Adipocyte (in vitro differentiated cells): ENCODE data around the gene EPB41L2.
"Not testable (repeated sequence)": the region's sequence is repeated elsewhere in the genome, so short reads cannot be mapped to it uniquely, and the experiment has no call there.

Source experiments
- DNase-seq: peaks from one replicate; pipeline ENCODE4 v3.0.0-alpha.2; 2015; ENCODE audit warnings: low read depth
- H3K27me3 ChIP-seq: replicated peaks from 2 replicates; pipeline ENCODE4 v1.7.0; 2013; ENCODE audit warnings: mild to moderate bottlenecking, low read length, moderate library complexity; ENCODE audit not compliant: control insufficient read depth, insufficient read depth
- H3K36me3 ChIP-seq: 2 replicates; pipeline ENCODE4 v1.7.0; 2013; ENCODE audit warnings: low read length, mild to moderate bottlenecking, moderate library complexity; ENCODE audit not compliant: control insufficient read depth, insufficient read depth, severe bottlenecking
- H3K4me1 ChIP-seq: 2 replicates; pipeline ENCODE4 v1.7.0; 2013; ENCODE audit warnings: mild to moderate bottlenecking, low read length, moderate library complexity; ENCODE audit not compliant: control insufficient read depth, insufficient read depth
- H3K4me3 ChIP-seq: 2 replicates; pipeline ENCODE4 v1.7.0; 2013; ENCODE audit warnings: mild to moderate bottlenecking, low read length, moderate library complexity
- H3K9ac ChIP-seq: 2 replicates; pipeline ENCODE4 v1.7.0; 2013; ENCODE audit warnings: mild to moderate bottlenecking, low read length, moderate library complexity
- H3K9me3 ChIP-seq: 2 replicates; pipeline ENCODE4 v1.7.0; 2013; ENCODE audit warnings: mild to moderate bottlenecking, low read length, moderate library complexity; ENCODE audit not compliant: control insufficient read depth

Gene EPB41L2

DNA sequence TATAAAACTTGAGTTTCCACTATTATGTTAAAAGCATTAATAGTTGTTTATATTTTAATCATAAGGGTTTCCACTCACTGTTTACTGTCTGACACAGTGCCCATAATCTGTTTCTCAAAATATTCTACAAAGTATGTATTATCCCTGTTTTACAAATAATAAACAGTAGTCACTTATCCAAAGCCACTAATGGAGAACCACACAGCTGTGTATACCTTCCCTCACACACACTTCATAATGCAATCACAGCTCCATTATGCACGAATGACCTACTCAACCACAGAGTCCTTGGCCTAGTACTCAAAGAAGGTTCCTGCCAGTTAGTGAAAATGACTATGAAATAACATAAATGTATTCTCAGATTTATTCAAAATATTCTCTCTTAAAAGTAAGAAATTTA is 103.1 kb downstream of the EPB41L2 start:
- no peak overlapping the region for H3K9ac ChIP-seq
- no peaks in the 10 kb centered on the region for H3K36me3 ChIP-seq
- DNase-seq: no peak
- no peaks in the 10 kb centered on the region for H3K27me3 ChIP-seq
- no peaks in the 10 kb centered on the region for H3K9me3 ChIP-seq
- H3K4me3 ChIP-seq: no peak overlapping the region
- H3K4me1 ChIP-seq: peaks cover 3% of the 10 kb centered on the region

GRCh38 chr6:130958468-130958867 is 104.6 kb downstream of the EPB41L2 start:
- H3K4me3 ChIP-seq: no peak overlapping the region
- H3K27me3 ChIP-seq: no peaks in the 10 kb centered on the region
- no peak overlapping the region for H3K9ac ChIP-seq
- no peaks in the 10 kb centered on the region for H3K36me3 ChIP-seq
- H3K4me1 ChIP-seq: no peaks in the 10 kb centered on the region
- peak; percentile 40 for DNase-seq
- H3K9me3 ChIP-seq: no peaks in the 10 kb centered on the region

DNA sequence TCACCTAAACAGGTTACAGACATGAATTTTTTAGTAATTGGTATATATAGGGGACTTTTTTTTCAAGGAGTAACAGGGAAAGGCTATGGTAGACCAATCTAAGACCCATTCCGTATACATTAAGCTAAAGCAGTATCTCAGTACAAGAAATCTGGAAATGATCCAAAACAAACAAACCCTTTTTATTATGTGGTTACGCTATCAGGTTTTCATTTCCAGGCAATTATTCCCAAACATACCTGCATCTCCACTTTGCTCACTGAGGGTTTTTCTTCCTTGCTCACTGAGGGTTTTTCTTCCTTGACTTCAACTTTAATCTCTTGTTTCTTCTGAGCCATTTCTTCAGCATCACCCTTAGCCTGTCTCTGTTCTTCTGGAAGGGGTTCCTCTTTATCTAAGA is 107.3 kb downstream of the EPB41L2 start:
- Histone ChIP-seq H3K27me3 (no peaks in the 10 kb centered on the region), H3K4me1 (no peaks in the 10 kb centered on the region), H3K36me3 (peaks cover 5% of the 10 kb centered on the region), H3K9ac (no peak overlapping the region), H3K9me3 (no peaks in the 10 kb centered on the region), H3K4me3 (no peak overlapping the region)
- DNase-seq: no peak

GRCh38 chr6:130949553-130949952 is 113.5 kb downstream of the EPB41L2 start:
- Histone ChIP-seq H3K27me3 (no peaks in the 10 kb centered on the region), H3K4me3 (no peak overlapping the region), H3K36me3 (peaks cover 5% of the 10 kb centered on the region), H3K4me1 (peaks cover 27% of the 10 kb centered on the region), H3K9ac (no peak overlapping the region), H3K9me3 (no peaks in the 10 kb centered on the region)
- DNase-seq: no peak

DNA sequence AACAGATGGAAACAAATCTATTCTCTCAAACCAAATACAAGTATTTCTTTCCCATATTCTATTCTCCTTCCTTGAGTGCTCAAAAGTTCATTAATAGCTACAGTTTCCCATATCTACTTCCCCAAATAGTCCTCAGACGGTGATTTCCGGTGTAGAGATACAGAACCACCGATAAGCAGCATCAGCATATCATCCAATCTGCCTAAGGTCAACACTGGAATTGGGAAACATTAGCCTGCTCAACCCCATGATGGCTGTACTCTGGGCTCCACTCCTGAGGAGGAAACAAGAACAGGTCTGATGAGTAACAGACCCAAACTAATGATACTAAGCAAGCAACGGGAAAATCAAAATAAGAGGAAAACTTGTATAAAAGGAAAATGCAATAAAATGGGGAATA is 115.6 kb downstream of the EPB41L2 start:
- Histone ChIP-seq H3K4me3 (no peak overlapping the region), H3K9me3 (no peaks in the 10 kb centered on the region), H3K4me1 (peaks cover 34% of the 10 kb centered on the region), H3K9ac (no peak overlapping the region), H3K36me3 (no peaks in the 10 kb centered on the region), H3K27me3 (no peaks in the 10 kb centered on the region)
- DNase-seq: no peak

DNA sequence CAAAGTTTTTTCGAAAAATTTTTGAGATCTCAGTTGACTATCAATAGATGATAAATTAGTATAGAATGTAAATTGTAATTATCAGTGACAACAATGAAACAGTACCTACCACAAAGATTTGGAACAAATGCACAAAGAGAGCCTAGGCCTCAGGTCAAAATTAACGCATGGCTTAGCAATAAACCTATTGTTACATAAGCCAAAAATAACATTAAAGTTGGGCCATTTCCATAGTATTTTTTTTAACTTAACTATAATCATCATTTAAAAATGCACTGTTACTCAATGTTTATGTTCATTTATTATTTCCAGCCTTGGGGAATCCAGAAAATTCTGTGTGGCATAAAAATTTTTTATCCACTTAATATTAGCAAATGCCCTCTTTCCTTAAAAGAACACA is 117.0 kb downstream of the EPB41L2 start:
- no peaks in the 10 kb centered on the region for H3K9me3 ChIP-seq
- no peak overlapping the region for H3K4me3 ChIP-seq
- peaks cover 34% of the 10 kb centered on the region for H3K4me1 ChIP-seq
- no peak overlapping the region for H3K9ac ChIP-seq
- H3K27me3 ChIP-seq: no peaks in the 10 kb centered on the region
- no peaks in the 10 kb centered on the region for H3K36me3 ChIP-seq
- peak; percentile 52 for DNase-seq

- Histone ChIP-seq H3K9ac (no peak overlapping the region), H3K27me3 (no peaks in the 10 kb centered on the region), H3K4me1 (peaks cover 34% of the 10 kb centered on the region), H3K36me3 (no peaks in the 10 kb centered on the region), H3K9me3 (no peaks in the 10 kb centered on the region), H3K4me3 (no peak overlapping the region)
- peak; percentile 69 for DNase-seq
Observed at GRCh38 chr6:130945401-130945919, 117.6 kb downstream of the EPB41L2 start.

DNA sequence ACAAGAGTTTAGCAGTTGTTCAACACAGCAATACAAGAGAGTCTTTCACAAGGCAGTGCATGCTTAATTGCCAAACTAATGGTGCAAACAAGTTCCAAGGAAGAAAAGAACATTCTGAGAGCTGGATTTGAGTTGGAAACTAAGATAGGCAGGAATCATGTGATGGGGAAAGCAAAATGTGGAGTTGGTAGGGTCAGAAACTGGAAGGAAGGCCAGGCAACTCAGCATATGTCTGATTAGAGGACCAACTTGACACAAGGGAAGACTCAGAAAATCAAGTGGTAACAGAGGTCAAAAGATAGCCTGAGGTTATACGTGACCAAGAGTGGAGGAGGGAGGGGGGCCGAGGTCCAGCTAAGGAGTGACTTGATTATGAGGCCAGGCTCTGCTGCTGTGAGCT is 118.6 kb downstream of the EPB41L2 start:
- no peaks in the 10 kb centered on the region for H3K9me3 ChIP-seq
- H3K27me3 ChIP-seq: no peaks in the 10 kb centered on the region
- no peaks in the 10 kb centered on the region for H3K36me3 ChIP-seq
- H3K4me3 ChIP-seq: no peak overlapping the region
- no peak overlapping the region for H3K9ac ChIP-seq
- H3K4me1 ChIP-seq: peaks cover 34% of the 10 kb centered on the region
- no peak for DNase-seq

- DNase-seq: no peak
- Histone ChIP-seq H3K9me3 (no peaks in the 10 kb centered on the region), H3K4me3 (no peak overlapping the region)
Observed at GRCh38 chr6:130943738-130944137, 119.3 kb downstream of the EPB41L2 start.

GRCh38 chr6:130942752-130943151 is 120.3 kb downstream of the EPB41L2 start:
- H3K4me1 ChIP-seq: peaks cover 37% of the 10 kb centered on the region
- not testable (repeated sequence) for DNase-seq, H3K9me3 ChIP-seq, H3K36me3 ChIP-seq, H3K4me3 ChIP-seq, H3K9ac ChIP-seq, H3K27me3 ChIP-seq

More at GRCh38 chr6:130943738-130944137, 119.3 kb downstream of the EPB41L2 start:
- no peak overlapping the region for H3K9ac ChIP-seq
- no peaks in the 10 kb centered on the region for H3K36me3 ChIP-seq
- no peaks in the 10 kb centered on the region for H3K27me3 ChIP-seq
- H3K4me1 ChIP-seq: peaks cover 34% of the 10 kb centered on the region

DNA sequence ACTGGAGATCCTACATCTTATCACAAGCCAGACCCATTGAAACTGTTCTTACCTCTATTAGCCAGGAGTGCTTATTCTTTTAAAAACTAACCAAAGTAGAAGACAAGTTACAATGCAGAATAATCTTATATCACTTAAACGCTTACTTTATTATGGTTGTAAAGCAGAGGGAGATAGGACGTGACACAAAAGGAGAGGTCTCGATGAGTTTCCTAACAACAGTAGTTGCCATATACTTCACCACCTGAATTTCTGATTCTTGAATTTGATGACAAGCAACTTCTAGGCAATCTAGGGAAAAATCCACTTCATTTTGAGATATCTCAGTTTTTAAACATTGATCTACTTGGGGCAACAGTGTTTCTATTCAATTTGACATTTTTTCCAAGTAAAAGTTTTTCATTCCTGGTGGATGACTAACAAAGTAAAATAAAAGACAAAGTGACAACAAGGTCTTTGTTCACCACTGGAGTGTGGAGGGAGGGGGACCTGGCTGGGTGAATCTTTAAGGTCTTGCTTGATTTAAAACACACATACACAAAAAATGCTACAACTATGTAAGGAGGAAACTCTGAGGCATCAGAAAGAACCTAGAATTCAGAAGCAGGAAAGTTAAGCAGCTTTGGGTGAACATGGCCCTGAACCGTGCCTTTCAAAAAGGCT is 125.0 kb downstream of the EPB41L2 start:
- no peaks in the 10 kb centered on the region for H3K36me3 ChIP-seq
- H3K9ac ChIP-seq: no peak overlapping the region
- no peak overlapping the region for H3K4me3 ChIP-seq
- peak; percentile 45 for DNase-seq
- no peaks in the 10 kb centered on the region for H3K27me3 ChIP-seq
- peaks cover 40% of the 10 kb centered on the region for H3K4me1 ChIP-seq
- no peaks in the 10 kb centered on the region for H3K9me3 ChIP-seq

- no peak for DNase-seq
- Histone ChIP-seq H3K9me3 (no peaks in the 10 kb centered on the region), H3K27me3 (no peaks in the 10 kb centered on the region), H3K36me3 (no peaks in the 10 kb centered on the region), H3K9ac (no peak overlapping the region), H3K4me1 (peaks cover 48% of the 10 kb centered on the region), H3K4me3 (no peak overlapping the region)
Observed at GRCh38 chr6:130936933-130937332, 126.1 kb downstream of the EPB41L2 start.
